NCI-H774 (cell line): Measurements from ENCODE around the gene SSC4D.
"Not testable (repeated sequence)": the region's sequence is repeated elsewhere in the genome, so short reads cannot be mapped to it uniquely, and the experiment has no call there.

Source experiments
- DNase-seq: peaks from one replicate; lab custom pipeline; 2025; lab: John Stamatoyannopoulos, UW

SSC4D gene

DNA sequence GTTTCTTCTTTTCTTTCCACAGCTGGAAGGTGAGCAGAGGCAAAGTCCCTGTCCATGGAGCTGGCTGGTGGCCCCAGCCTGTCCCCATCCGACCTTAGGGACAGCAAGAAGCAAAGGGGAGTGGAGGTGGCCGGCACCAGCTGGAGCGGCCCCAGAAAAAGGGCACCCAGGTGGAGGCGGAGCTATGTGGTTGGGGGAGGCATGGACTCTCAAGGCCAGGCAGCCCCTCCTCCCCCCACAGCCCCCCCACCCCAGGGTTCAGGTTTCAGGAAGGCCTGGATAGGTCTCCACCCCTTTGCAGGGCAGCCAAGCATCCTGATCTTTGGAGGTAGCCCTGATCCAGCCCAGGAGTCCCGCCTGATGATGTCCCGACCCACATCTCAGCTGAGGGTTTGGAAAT lies at the start of gene SSC4D:
TSS of gene SSC4D (minus strand) at position 161 of the 400 bp plus-strand sequence. CDS start 5,258 bp downstream, outside the sequence.
- DNase-seq = no peak

DNA sequence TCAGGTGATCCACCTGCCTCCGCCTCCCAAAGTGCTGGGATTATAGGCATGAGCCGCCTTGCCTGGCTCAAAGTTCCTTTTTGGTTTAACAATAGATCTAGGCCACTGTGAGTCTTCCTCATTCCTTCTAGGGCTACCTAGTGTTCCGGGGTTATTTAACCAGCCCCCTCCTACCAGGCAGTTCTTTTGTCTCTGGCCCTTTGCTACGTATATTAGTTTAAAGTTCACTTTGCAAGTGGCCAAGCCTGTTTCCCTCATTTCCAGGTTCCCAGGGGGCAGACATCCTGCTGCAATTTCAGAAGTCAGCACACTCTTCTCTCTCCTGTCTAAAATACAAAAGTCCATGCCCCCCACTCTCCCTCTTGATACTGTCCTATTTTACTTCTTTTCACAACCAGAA lies 49.0 kb upstream of the SSC4D start:
- not testable (repeated sequence) for DNase-seq

DNA sequence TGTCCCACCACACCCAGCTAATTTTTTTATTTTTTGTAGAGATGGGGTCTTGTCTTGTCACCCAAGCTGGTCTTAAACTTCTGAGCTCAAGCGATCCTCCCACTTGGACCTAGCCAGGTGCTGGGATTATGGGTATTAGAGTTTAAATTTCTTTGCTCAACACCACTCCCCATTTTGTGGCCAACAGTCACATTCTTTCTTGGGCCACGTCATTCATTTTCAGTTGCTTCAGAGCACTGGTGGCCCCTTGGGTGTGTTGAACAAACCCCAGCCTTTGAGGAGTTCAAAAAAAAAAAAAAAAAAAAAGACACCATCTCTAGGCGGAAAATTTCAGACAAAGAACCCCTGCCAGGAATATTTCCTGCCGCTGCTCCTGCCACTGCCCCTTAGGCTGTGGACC lies 47.5 kb upstream of the SSC4D start:
- DNase-seq = not testable (repeated sequence)

DNA sequence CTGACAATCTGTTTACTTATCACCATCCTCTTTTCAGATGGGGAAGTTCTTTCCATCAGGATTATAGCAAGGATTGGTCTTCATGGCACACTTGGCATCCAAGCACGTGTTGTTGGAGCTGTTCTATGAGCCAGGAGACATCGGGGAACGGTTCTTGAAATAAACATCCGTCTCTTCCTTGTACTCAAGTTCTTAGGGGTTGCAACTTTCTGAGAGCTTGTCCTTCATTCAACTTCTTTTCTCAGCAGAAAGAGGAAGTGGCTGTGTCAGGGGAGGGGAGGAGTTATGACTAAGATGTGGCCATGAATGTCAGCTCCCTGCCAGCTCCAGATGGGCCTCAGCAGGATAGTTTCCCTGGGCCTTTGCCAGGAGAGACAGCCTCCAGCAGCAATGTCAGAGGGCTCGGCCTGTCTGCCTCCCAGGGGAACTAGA lies 36.1 kb upstream of the SSC4D start:
- DNase-seq = not testable (repeated sequence)

DNA sequence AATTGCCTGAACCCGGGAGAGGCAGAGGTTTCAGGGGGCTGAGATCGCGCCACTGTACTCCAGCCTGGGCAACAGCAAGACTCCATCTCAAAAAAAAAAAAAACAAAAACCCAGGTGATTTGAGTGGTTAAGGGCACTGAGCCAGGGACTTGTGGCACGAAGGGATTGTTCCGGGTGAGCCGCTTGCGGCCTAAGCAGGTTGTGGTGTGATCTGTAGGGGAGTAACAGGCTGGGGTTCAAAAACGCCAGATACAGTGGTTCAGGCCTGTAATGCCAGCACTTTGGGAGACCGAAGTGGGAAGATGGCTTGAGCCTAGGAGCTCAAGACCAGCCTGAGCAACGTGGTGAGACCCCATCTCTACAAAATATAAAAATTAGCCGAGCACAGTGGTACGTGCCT lies 34.3 kb upstream of the SSC4D start:
- DNase-seq = peak; percentile 6

DNA sequence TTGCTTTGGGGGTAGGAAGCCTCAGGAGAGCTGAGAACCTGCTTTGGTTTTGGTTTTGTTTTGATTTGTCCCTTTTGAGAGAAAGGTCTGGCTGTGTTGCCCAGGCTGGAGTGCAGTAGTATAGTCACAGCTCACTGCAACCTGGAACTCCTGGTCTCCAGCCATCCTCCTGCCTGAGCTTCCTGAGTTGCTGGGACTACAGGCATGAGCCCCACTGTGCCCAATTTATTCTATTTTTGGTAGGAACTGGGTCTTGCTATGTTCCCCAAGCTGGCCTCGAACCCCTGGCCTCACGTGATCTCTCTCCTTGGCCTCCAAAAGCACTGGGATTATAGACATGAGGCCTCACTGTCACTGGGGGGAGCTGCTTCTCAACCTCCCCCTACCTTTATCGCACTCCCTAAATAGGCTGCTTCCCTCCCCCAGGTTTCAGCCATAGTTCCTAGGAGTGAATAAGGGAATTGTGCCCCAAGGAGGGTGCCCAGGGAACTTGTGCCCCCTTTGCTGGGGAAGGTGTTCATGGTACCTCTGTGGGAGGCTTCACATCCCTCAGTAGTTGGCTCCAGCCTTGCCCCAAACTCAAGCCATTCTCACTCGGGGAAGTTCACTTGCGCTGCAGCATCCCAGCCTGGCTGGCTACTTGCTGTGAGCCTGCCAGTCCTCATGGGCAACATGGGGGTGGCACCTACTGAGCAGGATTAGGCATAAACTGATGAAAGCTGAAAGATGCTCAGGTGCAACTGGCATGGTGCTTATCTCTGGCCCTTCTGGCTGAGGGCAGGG lies 33.4 kb upstream of the SSC4D start:
- DNase-seq = not testable (repeated sequence)

DNA sequence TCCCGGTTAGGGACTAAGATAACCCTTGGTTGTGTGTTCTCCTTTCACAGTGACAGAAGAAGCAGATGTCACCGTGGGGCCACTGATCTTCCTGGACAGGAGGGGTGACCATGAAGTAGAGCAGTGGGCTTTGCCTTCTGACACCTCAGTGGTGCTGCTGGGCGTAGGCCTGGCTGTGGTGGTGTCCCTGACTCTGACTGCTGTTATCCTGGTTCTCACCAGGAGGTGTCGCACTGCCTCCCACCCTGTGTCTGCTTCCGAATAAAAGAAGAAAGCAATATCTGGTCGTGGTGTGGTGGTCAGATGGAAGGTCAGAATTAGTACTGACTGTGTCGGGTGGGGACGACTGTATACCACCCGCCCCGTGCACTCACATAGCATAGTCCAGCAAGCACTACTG lies 32.3 kb upstream of the SSC4D start:
- not testable (repeated sequence) for DNase-seq

DNA sequence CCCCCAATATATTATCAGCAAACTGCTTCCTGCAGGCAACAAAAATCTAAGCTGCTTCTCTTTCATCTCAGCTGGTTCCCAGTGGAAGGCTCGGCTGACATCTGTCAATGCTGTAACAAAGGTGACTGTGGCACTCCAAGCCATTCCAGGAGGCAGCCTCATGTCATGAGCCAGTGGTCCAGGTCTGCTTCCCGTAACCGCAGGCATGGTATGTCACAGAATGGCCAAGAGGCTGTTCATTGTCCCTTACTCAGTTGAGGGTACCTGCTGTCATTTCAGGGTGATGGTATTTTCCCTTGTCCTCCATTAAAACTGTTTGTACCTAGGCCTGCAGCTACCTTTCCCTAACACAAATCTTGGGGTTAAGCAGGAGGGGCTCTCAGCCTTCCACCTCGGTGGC lies 30.9 kb upstream of the SSC4D start:
- not testable (repeated sequence) for DNase-seq

DNA sequence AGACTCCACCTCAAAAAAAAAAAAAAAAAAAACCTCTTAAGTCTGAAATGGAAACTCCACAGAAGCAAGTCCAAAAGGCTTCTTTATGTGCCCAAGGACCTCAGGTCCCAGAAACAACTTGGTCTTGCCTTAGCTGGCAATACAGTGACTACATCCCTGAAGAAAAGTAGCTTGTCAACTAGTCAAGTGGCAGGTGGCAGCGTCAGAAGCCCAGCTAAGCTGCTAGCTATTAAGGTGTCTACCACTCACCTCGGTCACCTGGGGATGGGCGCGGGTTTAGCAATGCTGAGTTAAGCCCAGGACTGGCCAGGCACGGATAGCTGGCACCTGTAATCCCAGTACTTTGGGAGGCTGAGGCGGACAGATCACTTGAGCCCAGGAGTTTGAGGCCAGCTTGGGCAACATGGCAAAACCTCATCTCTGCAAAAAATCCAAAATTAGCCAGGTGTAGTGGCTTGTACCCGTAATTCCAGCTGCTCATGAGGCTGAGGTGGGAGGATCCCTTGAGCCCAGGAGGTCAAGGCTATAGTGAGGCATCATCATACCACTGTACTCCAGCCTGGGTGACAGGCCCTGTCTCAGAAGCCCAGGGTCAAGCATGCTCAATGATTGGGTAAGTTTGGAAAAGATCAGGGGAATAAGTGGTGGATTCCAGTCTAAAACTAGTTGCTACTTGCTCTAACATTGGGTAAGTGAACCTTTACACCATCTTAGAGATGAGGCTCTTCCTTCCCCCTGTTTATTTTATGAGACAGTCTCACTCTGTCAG lies 29.8 kb upstream of the SSC4D start:
- DNase-seq = not testable (repeated sequence)

DNA sequence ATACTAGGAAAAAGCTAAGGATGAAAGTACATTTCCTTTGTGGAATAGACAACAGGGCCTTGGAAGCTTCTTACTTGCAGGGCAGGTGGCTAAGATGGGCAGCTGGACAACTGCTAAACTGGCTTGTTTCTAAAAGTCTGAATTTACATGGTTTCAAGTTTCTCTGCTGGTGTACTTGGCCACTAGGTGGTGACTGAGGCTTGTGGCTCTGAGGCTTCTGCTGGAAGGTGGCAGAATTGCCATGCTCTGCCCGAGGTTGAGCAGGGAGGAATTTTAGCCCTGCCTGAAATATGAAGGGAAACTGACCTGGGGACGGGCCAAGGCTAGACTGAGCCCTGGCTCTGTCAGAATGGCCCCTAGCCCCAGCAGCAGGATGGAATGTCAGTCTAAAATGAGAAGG lies 28.4 kb upstream of the SSC4D start:
- DNase-seq = peak; percentile 52

DNA sequence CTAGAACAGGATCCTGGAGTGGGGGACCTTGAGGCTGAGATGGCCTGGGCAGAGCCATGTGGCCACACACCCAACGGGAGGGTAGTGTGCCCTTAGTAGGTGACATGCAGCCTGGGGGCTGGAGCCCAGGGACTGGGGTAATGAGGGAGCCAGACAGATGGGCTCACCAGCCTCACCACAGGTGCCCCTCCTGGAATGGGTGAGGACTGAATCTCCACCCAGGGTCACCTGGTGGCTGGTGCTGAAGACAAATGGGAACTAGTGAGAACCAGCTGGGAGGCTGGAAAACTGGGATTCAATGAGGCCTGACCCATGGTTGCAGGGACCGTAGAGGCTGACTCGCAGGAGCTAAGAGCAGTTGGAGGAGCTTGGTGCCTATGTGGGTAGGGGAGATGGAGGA lies 21.3 kb upstream of the SSC4D start:
- DNase-seq = no peak

DNA sequence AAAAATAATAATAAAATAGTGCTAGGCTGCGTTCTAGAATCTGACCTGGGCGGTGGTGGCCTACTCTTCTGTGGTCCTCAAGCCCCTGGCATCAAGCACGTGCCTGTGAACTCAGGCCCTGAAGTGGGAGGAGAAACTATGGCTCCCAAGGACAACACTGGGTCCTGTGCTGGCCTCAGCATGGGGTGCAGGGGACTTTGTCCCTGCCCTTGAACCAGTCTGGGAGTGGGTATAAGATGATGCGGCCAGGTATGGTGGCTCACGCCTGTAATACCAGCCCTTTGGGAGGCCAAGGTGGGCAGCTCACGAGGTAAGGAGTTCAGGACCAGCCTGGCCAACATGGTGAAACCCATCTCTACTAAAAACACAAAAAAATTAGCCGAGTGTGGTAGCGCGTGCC lies 20.7 kb upstream of the SSC4D start:
- DNase-seq = no peak

DNA sequence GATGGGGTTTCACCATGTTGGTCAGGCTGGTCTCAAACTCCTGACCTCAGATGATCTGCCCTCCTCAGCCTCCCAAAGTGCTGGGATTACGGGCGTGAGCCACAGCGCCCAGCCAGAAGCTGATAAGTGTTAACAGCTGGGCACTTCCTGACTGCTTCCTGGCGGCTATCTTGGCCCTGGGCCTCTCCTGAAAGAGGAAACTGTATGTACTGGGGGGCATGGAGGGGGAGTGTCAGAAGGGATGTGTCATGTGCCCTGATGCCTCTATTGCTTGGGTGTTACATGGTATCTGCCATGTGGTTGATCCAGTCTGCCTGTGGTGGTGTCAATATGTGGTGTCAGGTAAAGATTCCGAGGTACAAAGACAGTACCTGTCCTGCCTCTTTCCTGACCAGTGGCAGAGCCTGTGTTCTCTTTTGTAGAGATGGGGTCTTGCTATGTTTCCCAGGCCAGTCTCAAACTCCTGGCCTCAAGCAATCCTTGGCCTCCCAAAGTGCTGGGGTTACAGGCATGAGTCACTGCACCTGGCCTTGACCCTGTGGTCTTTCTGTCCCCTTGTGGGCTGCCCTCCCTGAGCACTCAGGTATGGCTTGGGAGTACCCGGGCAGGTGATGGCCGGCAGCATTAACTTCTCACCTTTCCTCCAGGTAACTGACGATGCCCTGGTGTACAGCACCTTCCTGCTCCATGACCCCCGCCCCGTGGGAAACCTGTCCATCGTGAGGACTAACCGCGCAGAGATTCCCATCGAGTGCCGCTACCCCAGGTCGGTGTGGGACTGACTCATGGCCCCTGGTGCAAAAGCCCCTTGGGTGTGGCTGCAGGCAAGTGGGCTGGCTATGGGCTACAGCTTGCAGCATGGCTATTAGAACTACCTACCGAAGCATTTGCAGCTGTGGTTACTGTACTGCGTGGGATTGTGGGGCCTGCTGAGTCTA lies 19.6 kb upstream of the SSC4D start:
- no peak for DNase-seq

DNA sequence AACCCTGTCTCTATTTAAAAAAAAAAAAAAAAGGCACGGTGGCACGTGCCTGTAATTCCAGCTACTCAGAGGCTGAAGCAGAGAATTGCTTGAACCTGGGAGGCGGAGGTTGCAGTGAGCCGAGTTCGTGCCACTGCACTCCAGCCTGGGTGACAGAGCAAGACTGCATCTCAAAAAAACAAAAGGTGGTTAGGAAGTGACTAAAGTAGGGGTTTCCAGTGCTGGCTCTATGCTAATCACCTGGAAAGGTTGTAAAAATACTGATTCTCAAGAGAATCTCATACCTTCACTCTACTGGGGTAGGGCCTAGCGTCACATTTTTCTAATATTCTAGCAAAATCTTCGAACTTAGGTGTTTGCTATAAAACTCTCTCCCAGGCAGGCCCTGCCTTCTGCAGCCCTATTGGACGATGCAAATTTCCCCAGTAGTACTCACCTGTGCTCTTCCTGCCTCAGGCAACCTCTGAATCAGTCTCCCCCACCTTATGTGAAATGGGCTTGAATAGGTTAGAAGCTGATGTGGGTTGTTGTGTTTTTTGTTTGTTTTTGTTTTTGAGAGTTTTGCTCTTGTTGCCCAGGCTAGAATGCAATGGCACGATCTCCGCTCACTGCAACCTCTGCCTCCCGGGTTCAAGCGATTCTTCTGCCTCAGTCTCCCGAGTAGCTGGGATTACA lies 18.8 kb upstream of the SSC4D start:
- DNase-seq = no peak

DNA sequence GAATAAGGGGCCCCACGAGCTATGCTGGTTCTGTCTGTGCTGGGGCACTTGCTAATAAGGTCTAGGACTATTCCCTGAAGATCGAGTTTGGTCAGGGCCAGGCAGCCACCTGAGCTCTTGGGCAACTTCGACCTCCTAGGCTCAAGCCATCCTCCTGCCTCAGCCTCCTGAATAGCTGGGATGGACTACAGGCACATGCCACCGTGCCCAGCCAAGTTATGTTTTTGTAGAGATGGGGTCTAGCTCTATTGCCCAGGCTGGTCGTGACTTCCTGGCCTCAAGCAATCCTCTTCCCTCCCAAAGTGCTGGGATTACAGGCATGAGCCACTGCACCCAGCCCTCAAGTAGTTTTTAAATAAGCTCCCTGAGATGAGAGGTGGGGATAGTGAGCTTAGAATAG lies 18.1 kb upstream of the SSC4D start:
- DNase-seq = no peak

DNA sequence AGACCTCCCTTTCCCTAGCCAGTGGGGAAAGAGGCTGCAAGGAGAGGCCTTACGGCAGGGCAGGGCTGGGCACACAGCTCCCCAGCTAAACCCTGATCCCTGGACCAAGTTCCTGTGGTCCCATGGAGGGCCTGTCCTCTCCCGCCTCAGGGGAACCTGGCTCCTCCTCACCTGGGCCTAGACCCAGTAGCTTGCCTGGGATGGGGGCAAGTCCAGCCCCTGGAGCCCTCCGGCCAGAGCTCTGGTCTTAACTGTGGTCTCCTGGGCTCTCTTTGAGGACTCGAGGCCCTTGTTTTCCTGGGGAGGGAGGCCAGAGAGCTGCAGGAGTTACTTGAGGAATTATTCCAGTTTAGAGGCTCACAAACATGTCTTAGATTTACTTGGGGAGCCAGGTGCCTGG lies 16.7 kb upstream of the SSC4D start:
- DNase-seq = no peak

DNA sequence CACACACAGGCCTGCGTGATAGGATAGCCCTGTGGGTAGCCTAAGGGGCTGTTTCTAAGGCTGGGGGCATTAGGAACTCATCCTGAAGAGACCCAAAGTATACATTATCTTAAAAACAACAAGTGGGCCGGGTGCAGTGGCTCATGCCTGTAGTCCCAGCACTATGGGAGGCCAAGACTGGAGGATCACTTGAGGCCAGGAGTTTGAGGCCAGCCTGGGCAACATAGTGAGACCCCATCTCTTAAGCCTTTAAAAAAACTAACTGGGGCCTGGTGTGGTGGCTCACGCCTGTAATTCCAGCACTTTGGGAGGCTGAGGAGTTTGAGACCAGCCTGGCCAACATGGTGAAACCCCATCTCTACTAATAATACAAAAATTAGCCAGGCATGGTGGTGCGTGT lies 16.1 kb upstream of the SSC4D start:
- not testable (repeated sequence) for DNase-seq

DNA sequence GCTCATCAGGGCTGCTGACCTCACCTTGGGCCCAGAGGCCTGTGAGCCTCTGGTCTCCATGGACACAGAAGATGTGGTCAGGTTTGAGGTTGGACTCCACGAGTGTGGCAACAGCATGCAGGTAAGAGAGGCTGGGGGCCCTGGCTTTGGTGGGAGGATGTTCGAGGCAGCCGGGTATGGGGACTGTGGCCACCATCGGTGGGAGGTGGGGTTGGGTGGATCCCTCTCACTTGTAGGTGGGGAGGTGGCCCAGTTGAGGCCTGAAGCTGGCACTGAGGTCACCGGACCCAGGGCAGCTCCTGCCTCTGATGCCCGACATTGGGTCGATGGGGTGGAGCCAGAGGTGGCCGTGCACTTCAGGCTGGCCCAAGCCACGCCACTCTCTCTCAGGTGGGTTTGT lies 15.7 kb upstream of the SSC4D start:
- no peak for DNase-seq

DNA sequence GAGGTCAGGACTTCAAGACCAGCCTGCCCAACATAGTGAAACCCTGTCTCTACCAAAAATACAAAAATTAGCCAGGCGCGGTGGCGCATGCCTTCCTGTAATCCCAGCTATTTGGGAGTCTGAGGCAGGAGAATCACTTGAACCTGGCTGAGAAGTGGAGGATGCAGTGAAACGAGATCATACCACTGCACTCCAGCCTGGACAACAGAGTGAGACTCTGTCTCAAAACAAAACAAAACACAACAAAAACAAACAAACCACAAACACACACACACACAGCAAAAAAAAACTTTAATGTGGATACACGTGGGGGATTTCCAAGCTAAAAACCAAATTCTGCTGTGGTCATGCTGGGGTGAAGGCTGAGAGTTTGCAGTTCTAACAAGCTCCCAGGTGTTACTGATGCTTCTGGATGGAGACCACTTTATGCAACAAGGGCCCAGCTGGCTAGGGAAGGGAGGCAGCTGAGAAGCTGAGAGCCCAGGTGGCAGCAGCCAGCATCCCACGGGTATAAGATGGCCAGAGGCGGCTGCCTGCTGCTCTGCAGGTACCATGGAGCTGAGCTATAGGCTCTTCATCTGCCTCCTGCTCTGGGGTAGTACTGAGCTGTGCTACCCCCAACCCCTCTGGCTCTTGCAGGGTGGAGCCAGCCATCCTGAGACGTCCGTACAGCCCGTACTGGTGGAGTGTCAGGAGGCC lies 15.1 kb upstream of the SSC4D start, which contains the start of gene ZP3:
TSS of gene ZP3 (plus strand) at position 538 of the 699 bp plus-strand sequence. CDS start at position 553, 15 bp downstream.
- no peak for DNase-seq

DNA sequence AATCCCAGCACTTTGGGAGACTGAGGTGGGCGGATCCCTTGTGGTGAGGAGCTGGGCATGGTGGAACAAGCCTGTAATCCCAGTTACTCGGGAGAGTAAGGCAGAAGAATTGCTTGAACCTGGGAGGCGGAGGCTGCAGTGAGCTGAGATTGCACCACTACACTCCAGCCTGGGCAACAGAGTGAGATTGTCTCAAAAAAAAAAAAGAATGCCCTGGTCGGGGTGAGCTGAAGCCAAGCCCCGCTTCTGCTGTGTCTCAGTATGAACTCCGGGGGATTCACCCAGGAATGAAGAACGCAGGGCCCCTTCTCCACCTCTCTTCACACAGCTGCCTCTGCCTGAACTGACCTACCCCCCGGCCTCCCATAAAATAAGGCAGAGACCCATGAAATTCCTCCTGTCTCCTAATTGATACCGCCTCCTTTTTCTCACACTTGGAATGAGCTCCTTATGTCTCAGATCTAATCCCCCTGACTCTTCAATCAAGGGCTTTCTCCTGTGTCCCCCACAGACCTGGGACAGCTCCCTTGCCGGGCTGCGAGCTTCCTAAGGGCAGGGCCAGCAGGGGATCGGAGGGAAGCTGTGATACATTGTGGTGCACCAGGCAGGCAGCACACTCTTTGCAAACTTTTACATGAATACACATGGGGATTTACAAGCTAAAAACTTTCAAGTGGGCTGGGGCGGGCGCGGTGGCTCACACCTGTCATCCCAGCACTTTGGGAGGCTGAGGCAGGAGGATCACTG lies 14.3 kb upstream of the SSC4D start:
- DNase-seq = no peak
